Fibroblast of pulmonary artery (primary cell): Measurements from ENCODE around the gene ENOPH1.
A peak's percentile ranks its signal among the peaks of the same experiment; 100 is the strongest.

Experiments
- DNase-seq: peaks from one replicate; pipeline ENCODE4 v3.0.0-alpha.2; 2010; ENCODE audit warnings: low read depth
- H3K4me3 ChIP-seq: replicated peaks from 2 replicates; pipeline ENCODE4 v1.5.1; 2011; ENCODE audit warnings: low read depth, mild to moderate bottlenecking, control low read depth, low read length, moderate library complexity
- CTCF ChIP-seq: IDR thresholded peaks from 2 replicates; pipeline ENCODE4 v1.5.1; 2011; ENCODE audit warnings: mild to moderate bottlenecking, control low read depth, low read length, inconsistent platforms; ENCODE audit errors: missing control alignments

The ENOPH1 gene

GRCh38 chr4:82428526-82428968 is 1.8 kb upstream of the ENOPH1 start:
- DNase-seq, result no peak
- no peak for TF ChIP-seq CTCF
- peak overlapping the region; percentile 87 for H3K4me3 ChIP-seq

- peak; percentile 92 for DNase-seq
- peak; percentile 34 for TF ChIP-seq CTCF
- peak overlapping the region; percentile 87 for H3K4me3 ChIP-seq
Measured at GRCh38 chr4:82428969-82429727, 1.2 kb upstream of the ENOPH1 start.

GRCh38 chr4:82429728-82430192 is 630 bp upstream of the ENOPH1 start:
- peak; percentile 49 for DNase-seq
- TF ChIP-seq CTCF, result no peak
- H3K4me3 ChIP-seq, result peak overlapping the region; percentile 87

GRCh38 chr4:82430964-82431745 is 765 bp downstream of the ENOPH1 start:
- peak overlapping the region; percentile 87 for H3K4me3 ChIP-seq
- TF ChIP-seq CTCF, result no peak
- DNase-seq, result peak; percentile 29

DNA sequence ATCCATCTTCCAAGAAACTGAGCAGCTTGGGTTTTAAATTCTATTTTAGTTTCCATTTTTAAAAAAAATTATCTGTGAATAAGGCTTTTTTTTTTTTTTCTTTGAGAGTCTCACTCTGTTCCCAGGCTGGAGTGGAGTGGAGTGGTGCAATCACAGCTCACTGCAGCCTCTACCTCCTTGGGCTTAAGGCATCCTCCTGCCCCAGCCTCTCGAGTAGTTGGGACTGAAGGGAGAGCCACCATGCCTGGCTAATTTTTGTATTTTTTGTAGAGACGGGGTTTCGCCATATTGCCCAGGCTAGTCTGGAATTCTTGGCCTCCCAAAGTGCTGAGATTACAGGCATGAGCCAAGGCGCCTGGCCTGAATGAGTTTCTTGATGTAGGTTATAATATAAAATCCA is 1.4 kb downstream of the ENOPH1 start:
- TF ChIP-seq CTCF, result no peak
- peak overlapping the region; percentile 87 for H3K4me3 ChIP-seq
- DNase-seq, result no peak

DNA sequence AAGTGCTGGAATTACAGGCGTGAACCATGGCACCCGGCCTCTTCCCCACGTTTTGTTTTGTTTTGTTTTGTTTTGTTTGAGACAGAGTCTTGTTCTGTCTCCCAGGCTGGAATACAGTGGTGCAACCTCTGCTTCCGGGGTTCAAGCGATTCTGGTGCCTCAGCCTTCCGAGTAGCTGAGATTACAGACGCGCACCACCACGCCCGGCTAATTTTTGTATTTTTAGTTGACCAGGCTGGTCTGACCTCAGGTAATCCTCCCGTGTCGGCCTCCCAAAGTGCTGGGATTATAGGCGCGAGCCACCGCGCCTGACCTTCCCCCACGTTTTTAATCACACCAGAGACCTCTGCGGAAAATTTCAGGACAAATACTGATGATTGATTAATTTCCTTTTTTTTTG is 2.2 kb downstream of the ENOPH1 start:
- H3K4me3 ChIP-seq, result no peak overlapping the region
- no peak for TF ChIP-seq CTCF
- no peak for DNase-seq

GRCh38 chr4:82433791-82434190 is 3.4 kb downstream of the ENOPH1 start:
- no peak for TF ChIP-seq CTCF
- no peak overlapping the region for H3K4me3 ChIP-seq
- DNase-seq, result no peak
